Smooth muscle cell of the pulmonary artery (primary cell): ENCODE data around the gene CCNB1IP1. TPM values are rescaled to one million over a fixed set of nuclear protein-coding genes. Genes with fewer than 3 reads are reported as not detected.

ENCODE experiments used
- total RNA-seq: library from RNA; depleted of rRNA; stranded (reverse); fragments of >200 nt; gene quantifications from 2 replicates; pipeline ENCODE4 v1.2.3, GENCODE V29; 2014

Gene CCNB1IP1, protein sequence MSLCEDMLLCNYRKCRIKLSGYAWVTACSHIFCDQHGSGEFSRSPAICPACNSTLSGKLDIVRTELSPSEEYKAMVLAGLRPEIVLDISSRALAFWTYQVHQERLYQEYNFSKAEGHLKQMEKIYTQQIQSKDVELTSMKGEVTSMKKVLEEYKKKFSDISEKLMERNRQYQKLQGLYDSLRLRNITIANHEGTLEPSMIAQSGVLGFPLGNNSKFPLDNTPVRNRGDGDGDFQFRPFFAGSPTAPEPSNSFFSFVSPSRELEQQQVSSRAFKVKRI
- total RNA-seq = 34.1 and 36.6 TPM in 2 replicates

DNA sequence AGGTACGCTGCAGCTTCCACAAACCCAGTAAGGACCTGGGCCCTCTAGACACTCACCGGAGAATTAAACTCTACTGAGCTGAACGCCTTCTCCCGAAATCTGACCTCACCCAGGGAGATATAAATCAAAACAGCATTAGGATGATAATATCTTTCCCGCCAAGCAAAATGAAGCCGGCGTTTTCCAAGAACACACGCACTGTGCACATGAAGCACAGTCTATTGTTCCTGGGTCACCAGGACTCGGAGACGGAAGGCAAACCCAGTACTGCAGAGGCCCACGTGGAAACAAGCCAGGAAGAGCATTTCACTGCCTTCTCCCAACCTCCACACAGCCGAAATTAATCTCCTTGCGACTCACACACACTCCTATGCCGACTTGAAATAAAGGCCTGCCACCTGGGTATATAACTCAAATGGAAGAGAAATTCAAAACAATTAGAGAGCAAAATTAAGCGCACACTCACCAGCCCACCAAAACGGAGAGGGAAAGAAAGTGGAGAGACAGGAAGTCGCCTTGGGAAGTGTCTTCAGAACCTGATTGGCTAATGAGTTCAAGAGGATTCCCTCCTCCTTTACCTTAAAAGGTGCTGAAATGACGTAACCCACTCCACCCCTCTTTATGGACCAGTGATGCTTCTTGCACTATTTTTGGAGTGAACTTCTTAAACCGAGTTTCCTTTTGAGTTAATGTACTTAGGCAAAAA is at the start of gene CCNB1IP1:
CCNB1IP1 (minus strand) TSS at position 492 of the 706 bp plus-strand sequence. CDS start 16,756 bp downstream, outside the sequence.

DNA sequence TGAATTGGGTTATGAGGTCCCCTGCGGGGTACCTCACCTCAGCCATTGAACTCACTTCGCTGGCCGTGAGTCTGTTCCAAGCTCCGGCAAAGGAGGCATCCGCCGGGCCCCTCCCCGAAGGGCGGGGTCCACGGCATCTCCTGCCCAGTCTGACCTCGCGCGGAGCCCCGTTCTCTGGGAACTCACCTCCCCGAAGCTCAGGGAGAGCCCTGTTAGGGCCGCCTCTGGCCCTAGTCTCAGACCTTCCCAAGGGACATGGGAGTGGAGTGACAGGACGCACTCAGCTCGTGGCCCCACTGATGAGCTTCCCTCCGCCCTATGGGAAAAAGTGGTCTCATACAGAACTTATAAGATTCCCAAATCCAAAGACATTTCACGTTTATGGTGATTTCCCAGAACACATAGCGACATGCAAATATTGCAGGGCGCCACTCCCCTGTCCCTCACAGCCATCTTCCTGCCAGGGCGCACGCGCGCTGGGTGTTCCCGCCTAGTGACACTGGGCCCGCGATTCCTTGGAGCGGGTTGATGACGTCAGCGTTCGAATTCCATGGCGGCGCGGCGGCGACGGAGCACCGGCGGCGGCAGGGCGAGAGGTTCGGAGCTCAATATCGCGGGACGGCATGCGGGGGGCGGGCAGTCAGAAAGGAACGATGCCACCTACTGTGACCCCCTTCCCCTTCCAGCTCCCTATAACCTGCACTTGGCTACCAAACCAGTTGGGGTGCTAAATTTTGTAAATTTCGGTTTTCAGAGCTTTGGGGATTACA is 10.2 kb upstream of the CCNB1IP1 start, which contains the start of gene PARP2:
PARP2 (plus strand) TSS at position 544 of the 770 bp plus-strand sequence; CDS start at position 551, 7 bp downstream.

DNA sequence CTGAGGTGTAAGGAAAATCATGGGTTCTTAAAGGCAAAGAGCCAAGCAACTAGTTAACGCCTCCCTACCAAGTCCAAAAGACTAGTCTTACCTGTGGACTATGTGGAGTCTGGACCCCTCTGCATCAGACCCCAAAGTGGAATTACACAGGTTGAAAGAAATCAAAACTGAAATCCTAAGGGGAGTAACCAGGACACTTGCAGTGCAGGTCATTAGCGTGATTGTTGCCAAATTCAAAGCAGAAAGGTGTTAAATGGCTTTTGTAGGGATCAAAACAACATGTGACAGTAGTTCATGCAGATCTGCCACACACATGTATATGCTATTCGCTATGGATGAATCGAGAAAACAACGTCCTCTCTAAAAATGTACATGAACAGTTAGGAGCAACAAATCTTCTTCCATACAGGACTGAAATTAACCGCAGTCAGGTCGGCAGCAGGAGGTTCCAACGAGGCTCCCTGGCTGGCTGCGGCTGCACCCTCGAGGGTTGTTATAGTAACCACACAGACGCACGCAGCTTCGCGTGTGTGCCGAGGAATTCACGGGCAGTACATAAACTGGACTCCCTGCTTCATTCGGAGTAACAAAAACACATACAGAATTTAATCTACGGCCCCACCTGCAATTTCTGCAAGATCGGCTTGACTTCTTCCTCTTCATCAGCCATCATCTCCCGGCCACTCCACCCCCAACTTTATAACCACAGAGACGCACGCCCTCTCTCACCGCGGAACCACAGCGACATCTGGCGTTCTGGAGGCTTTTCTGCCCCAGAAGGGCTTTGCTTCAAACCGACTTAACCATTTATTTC is 27.6 kb downstream of the CCNB1IP1 start, which contains the start of gene TTC5:
TTC5 (minus strand) TSS at position 687 of the 814 bp plus-strand sequence; CDS start at position 673, 14 bp downstream.

Other genes starting within 250 kb of the CCNB1IP1 start
- gene OR4K17, start 222.5 kb downstream of the CCNB1IP1 start, total RNA-seq = not detected in 2 replicates
- not detected in 2 replicates for gene OR4N5, start 194.5 kb downstream of the CCNB1IP1 start, total RNA-seq
- gene OR11G2, start 142.4 kb downstream of the CCNB1IP1 start, total RNA-seq = not detected in 2 replicates
- gene OR11H6, start 109.6 kb downstream of the CCNB1IP1 start, total RNA-seq = not detected in 2 replicates
- not detected in 2 replicates for gene OR11H7, start 104.3 kb downstream of the CCNB1IP1 start, total RNA-seq
- gene OR11H4, start 94.0 kb downstream of the CCNB1IP1 start, total RNA-seq = not detected in 2 replicates
- gene TTC5, start 27.3 kb downstream of the CCNB1IP1 start, total RNA-seq = 16.2 and 17.1 TPM in 2 replicates
- gene PARP2, start 10.4 kb upstream of the CCNB1IP1 start, total RNA-seq = 6.3 and 6.9 TPM in 2 replicates
- gene TEP1, start 80.2 kb upstream of the CCNB1IP1 start, total RNA-seq = 31.5 and 35.2 TPM in 2 replicates
- gene KLHL33, start 102.9 kb upstream of the CCNB1IP1 start, total RNA-seq = 0.03 and 0.07 TPM in 2 replicates
- gene OSGEP, start 121.5 kb upstream of the CCNB1IP1 start, total RNA-seq = 20.0 and 20.4 TPM in 2 replicates
- 38.8 and 55.3 TPM in 2 replicates for gene APEX1, start 121.9 kb upstream of the CCNB1IP1 start, total RNA-seq
- 17.9 and 22.4 TPM in 2 replicates for gene PIP4P1, start 128.2 kb upstream of the CCNB1IP1 start, total RNA-seq
- 11.5 and 34.8 TPM in 2 replicates for gene PNP, start 136.1 kb upstream of the CCNB1IP1 start, total RNA-seq
- gene RNASE10, start 172.3 kb upstream of the CCNB1IP1 start, total RNA-seq = not detected in 2 replicates
- gene RNASE9, start 227.8 kb upstream of the CCNB1IP1 start, total RNA-seq = not detected in 2 replicates